Pancreas (tissue), 10 donors: ENCODE data around the gene MED29. TPM values are rescaled to one million over a fixed set of nuclear protein-coding genes. Genes with fewer than 3 reads are reported as not detected.
A peak's percentile ranks its signal among the peaks of the same experiment; 100 is the strongest.

ENCODE experiments used
- ATAC-seq, 4 donors: fragments of 200-7000 bp; cut with Tn5 transposase; one replicate each; pipeline versions ENCODE4 v1.8.0 to v1.9.1; 2020; ENCODE audit warnings: mild to moderate bottlenecking in 4 of 4, moderate library complexity in 4 of 4
- DNase-seq, 6 donors: peaks; one replicate each; pipeline ENCODE4 v3.0.0-alpha.2; 2020
- FAIRE-seq: peaks from 2 replicates; lab custom pipeline; 2012; peaks lifted over from hg19 to GRCh38; lab: Jason Lieb, UNC
- H3K27ac ChIP-seq, 4 donors: fragments of 200-600 bp; sonication (generic); 1 replicate in 3 of 4; 2 replicates in 1 of 4; pipeline versions ENCODE4 v1.5.0 to v1.8.0; 2020
- H3K27me3 ChIP-seq, 4 donors: fragments of 200-600 bp; one replicate each; pipeline ENCODE4 v1.8.0; 2021
- H3K36me3 ChIP-seq, 3 donors: fragments of 200-600 bp; sonication (generic) in 1 of 3; one replicate each; pipeline versions ENCODE4 v1.5.0 to v1.8.0; 2020 to 2021
- H3K4me1 ChIP-seq, 3 donors: fragments of 200-600 bp; one replicate each; pipeline ENCODE4 v1.8.0; 2021
- H3K4me3 ChIP-seq, 4 donors: fragments of 200-600 bp; sonication (generic) in 2 of 4; one replicate each; pipeline versions ENCODE4 v1.5.0 to v1.8.0; 2020 to 2021
- H3K9me3 ChIP-seq, 4 donors: fragments of 200-600 bp; one replicate each; pipeline ENCODE4 v1.8.0; 2021
- CTCF ChIP-seq, 4 donors: fragments of 200-600 bp; sonication (generic) in 3 of 4; IDR thresholded peaks; one replicate each; pipeline versions ENCODE4 v1.5.0 to v1.8.0; 2021; ENCODE audit warnings: antibody characterized with exemption in 4 of 4
- WGBS, 2 donors: extraction: QIAGEN DNeasy Blood & Tissue Kit; methylation state at CpG; one replicate each; pipeline ENCODE4 v1.1.7; 2013; 5-methylcytosine and 5-hydroxymethylcytosine counted together
- intact Hi-C, 3 donors: fragments of 100-400 bp; cut with DNase I; formaldehyde crosslinking; loops; one replicate each; pipeline versions ENCODE4 v1.11.1 to v1.14.2; 2022
- polyA plus RNA-seq, 2 donors: library from polyadenylated mRNA; stranded (reverse); fragments of 200-250 nt; gene quantifications; one replicate each; pipeline ENCODE4 v1.2.3, GENCODE V29; 2013
- total RNA-seq, 6 donors: library from RNA; stranded (reverse); fragmentation: NEBNext Ultra II Directional in 4 of 6; extraction: Animal tissue kit (Norgen Biotek cat#: 25700) in 4 of 6; gene quantifications; one replicate each; pipeline versions ENCODE4 v1.2.1 to v1.2.4, GENCODE V29; 2021 to 2023
- donor health status: healthy with polysubstance abuse.
- donor health status: DM: no; HTN: no; CAD: no; lungs with moderate emphysema.
- donor health status: DM: no; HTN: no; CAD: no.
- donor health status: control.
- donor health status: control.
- donor health status: Bipolar disorder and iron deficiency.
- donor health status: DM: yes; HTN: yes; CAD: no.
- donor health status: DM: no; HTN: no; CAD: no.
- donor health status: DM: no; HTN: no; CAD: no.
- donor health status: DM: yes; HTN: yes; CAD: no.

The MED29 gene
- total and polyA plus RNA-seq, 8 donors = 13.2 to 23.9 (median 17.5) TPM

- no peaks in the 10 kb centered on the region for H3K9me3 ChIP-seq
- 58 to 64% methylated on average over 4 of the region's 4 CpGs for WGBS, 2 donors
- no peaks in the 10 kb centered on the region for H3K27me3 ChIP-seq
- intact Hi-C loops = no loop called here
- ATAC-seq (no peak), FAIRE-seq (no peak), DNase-seq (no peak)
- H3K4me1 ChIP-seq = peaks cover 6 to 29% (median 15%) of the 10 kb centered on the region in 3 donors
- H3K4me3 ChIP-seq = no peak overlapping the region
- no peaks in the 10 kb centered on the region for H3K36me3 ChIP-seq
- peak overlapping the region in 3 of 4 donors; percentile 89 to 95 (median 92) for H3K27ac ChIP-seq
- TF ChIP-seq CTCF (IDR thresholded peaks at IDR 0.05) = no peak
These were observed 9.9 kb downstream of the MED29 start for GRCh38 chr19:39401070-39401548.

DNA sequence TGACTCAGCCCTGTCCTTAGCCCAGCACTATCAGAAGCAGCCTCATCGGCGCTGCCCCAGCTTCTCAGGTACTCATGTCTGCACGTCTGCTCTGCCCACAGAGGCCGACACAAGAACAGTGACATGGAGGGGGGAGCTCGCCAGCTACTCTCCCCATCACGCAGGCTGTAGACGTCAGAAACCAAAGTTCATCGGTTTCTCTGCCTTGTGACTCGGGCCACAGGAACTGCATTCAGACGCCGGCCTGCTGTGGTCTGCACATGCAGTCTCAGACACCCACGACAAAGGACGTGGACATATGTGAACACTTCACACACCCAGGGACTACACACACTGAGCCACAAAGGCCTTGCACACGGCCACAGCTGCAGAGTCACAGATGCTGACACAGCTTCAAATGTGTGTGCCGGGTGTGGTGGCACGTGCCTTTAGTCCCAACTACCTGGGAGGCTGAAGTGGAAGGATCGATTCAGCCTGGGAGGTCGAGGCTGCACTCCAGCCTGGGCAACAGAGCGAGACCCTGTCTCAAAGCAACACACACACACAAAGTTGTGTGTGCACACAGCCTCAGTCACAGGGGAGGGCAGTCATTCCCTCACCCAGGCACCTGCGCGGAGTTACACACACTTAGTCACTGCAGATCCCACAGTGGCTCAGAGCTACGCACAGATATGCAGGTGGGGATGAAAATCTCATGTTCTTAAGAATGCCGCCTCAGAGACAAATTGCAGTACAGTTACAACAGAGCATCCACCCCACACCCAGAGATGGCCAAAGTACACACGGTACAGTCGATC lies 10.6 kb downstream of the MED29 start:
- TF ChIP-seq CTCF (IDR thresholded peaks at IDR 0.05) = no peak
- intact Hi-C loops = no loop called here
- peak in 1 of 4 donors; percentile 1 for ATAC-seq

GRCh38 chr19:39402346-39403300 lies 11.4 kb downstream of the MED29 start:
- 1% methylated on average over 53 to 59 of the region's 59 CpGs for WGBS, 2 donors
- no peak for TF ChIP-seq CTCF (IDR thresholded peaks at IDR 0.05)
- Histone ChIP-seq H3K36me3 (no peaks in the 10 kb centered on the region), H3K4me1 (peaks cover 6 to 23% (median 8%) of the 10 kb centered on the region in 3 donors), H3K27me3 (no peaks in the 10 kb centered on the region), H3K9me3 (no peaks in the 10 kb centered on the region), H3K4me3 (peak overlapping the region in 3 of 4 donors; percentile 23 to 44 (median 40)), H3K27ac (peak overlapping the region; percentile 89 to 95 (median 92))
- peak; percentile 51 to 59 (median 52) for ATAC-seq
- intact Hi-C loops = no loop called here
- peak; percentile 86 to 92 (median 90) for DNase-seq
- FAIRE-seq = no peak

More for the DNA sequence above, 10.6 kb downstream of the MED29 start:
- Histone ChIP-seq H3K4me3 (peak overlapping the region in 1 of 4 donors; percentile 40), H3K36me3 (no peaks in the 10 kb centered on the region), H3K9me3 (no peaks in the 10 kb centered on the region), H3K4me1 (peaks cover 6 to 29% (median 15%) of the 10 kb centered on the region in 3 donors), H3K27ac (peak overlapping the region; percentile 89 to 95 (median 92)), H3K27me3 (no peaks in the 10 kb centered on the region)
- no peak for FAIRE-seq
- DNase-seq = peak in 3 of 6 donors; percentile 60 to 72 (median 69)
- WGBS, 2 donors = 53 to 54% methylated on average over 25 of the region's 25 CpGs

- no peaks in the 10 kb centered on the region for H3K9me3 ChIP-seq
- peaks cover 0 to 17% (median 0%) of the 10 kb centered on the region in 3 donors for H3K4me1 ChIP-seq
- no peak for TF ChIP-seq CTCF (IDR thresholded peaks at IDR 0.05)
- no peaks in the 10 kb centered on the region for H3K27me3 ChIP-seq
- ATAC-seq = peak; percentile 10 to 39 (median 20)
- 49 to 54% methylated on average over 38 to 43 of the region's 43 CpGs for WGBS, 2 donors
- peak overlapping the region in 3 of 4 donors; percentile 23 to 44 (median 40) for H3K4me3 ChIP-seq
- peak overlapping the region; percentile 89 to 95 (median 92) for H3K27ac ChIP-seq
- DNase-seq = peak; percentile 84 to 90 (median 86)
- FAIRE-seq = peak; percentile 17
- intact Hi-C loops = no loop called here
- H3K36me3 ChIP-seq = peaks cover 0 to 5% (median 0%) of the 10 kb centered on the region in 3 donors
These were observed 12.4 kb downstream of the MED29 start for GRCh38 chr19:39403331-39404312.
